GM12872 (cell line): ENCODE results near the gene COL18A1.

Experiments
- CTCF ChIP-seq: IDR thresholded peaks from 3 replicates; pipeline ENCODE4 v1.5.1; 2011; ENCODE audit warnings: low read depth, mild to moderate bottlenecking, low read length, moderate library complexity; ENCODE audit not compliant: insufficient read depth

The COL18A1 gene

DNA sequence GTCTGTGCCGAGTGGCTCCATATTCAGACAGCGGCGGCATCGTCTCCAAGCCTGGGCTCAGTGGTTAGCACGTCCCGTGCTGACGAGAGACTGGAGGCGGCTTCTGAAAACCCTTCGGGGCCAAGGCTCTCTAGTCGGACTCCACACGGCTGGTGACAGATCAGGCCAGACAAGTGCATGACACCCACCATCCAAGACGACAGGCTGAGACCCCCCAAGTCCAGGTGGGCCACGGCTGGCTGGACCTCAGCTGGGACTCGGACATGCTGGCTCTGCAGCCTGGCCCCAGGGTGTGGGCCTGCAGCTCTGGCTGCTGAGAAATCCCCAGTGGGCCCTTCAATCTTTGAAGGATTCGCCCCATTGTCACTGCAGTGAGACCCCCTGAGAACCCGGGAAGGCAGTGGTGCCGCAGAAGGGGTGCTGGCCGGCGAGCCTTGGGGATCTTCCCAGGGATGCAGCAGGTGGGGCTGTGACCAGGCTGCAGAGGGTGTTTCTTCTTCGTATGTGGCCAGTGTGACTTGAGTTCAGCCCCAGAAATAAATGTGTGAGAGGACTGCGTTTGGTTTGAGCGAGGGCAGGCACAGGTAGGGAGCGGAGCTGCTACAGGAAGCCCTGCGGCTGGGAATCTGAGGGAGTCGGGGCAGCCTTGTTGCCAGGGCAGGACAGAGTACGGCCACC lies 153.2 kb downstream of the COL18A1 start:
- no peak for TF ChIP-seq CTCF

- TF ChIP-seq CTCF = no peak
Observed at GRCh38 chr21:45559216-45560105, 154.5 kb downstream of the COL18A1 start.

DNA sequence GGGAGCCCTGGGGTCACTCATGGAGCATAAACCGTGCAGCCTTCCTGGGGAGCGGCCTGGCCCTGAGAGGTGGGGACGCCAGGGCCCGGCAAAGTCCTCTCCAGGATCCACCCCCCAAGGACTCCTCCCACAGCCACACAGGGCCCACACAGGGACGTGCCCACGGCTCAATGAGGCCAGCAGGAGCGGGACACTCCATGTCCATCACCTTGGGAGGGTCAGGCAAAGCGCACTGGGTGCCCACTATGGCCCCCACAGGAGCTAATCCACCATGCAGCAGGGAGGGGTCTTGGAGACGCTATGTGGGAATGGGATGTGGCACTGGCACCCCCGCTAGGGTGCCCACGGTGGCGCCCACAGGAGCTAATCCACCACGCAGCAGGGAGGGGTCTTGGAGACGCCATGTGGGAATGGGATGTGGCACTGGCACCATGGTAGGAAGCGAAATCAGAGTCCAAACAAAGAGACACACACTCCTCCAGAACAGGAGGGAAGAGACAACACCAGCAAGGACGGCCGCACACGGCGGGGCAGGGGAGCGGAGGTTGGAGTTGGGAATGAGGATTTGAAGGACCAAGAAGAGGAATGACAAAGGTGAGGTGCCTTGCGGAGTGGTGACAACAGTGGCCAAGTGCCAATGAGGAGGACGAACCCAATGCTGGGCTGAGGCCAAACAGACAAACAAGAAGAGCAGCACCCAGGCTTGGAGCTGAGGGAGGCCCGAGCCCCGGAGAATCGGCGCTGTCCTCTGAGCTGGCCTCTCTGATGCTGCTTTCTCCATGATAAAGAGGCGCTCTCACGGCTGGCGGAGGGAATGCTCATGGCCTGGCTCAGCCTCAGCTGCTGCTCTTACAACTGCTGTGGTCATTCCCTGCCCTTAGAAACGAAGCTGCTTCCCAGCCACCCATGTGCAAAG lies 155.4 kb downstream of the COL18A1 start:
- no peak for TF ChIP-seq CTCF

GRCh38 chr21:45562402-45562801 lies 157.4 kb downstream of the COL18A1 start:
- TF ChIP-seq CTCF = no peak

DNA sequence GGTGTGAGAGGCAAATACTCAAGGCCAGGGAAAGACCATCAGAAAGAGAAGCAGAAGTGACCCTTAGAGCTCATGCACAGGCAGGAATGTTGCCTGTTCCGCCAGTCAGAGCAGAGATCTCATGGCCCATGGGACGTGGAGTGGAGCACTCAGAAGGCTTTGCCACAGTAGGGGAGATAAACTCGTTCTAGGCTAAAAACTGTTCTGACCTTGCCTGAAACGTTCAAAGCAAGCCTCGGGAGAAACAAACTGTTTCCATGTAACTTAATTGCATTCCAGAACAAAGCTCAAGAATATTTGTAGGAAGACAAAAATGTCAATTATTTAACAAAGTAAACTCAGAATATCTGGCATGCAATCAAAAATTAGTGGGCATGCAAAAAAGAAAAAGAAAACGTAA lies 158.0 kb downstream of the COL18A1 start:
- no peak for TF ChIP-seq CTCF
